Neural cell (in vitro differentiated cells): ENCODE measurements around the gene NME4. TPM values are rescaled to one million over a fixed set of nuclear protein-coding genes. Genes with fewer than 3 reads are reported as not detected.

Experiments
- H2AFZ ChIP-seq: fragments of 200-600, 300-800 bp; sonication (generic), shearing (Covaris generic); 2 replicates; pipeline ENCODE4 v1.6.0; 2014; ENCODE audit warnings: low read depth, mild to moderate bottlenecking, antibody characterized with exemption, low read length, moderate library complexity
- H3F3A ChIP-seq: fragments of 200-600 bp; shearing (Covaris generic); 2 replicates; pipeline ENCODE4 v1.6.1; 2016; ENCODE audit warnings: mild to moderate bottlenecking, moderate library complexity, mixed read lengths, antibody characterized with exemption, low read length; ENCODE audit not compliant: insufficient read depth, poor library complexity, severe bottlenecking
- H3K27ac ChIP-seq: fragments of 200-600, 300-800 bp; sonication (generic), shearing (Covaris generic); 2 replicates; pipeline ENCODE4 v1.5.1; 2014; ENCODE audit warnings: mild to moderate bottlenecking, low read length, moderate library complexity
- H3K27me3 ChIP-seq: fragments of 300-800, 200-600 bp; sonication (generic), shearing (Covaris generic); 2 replicates; pipeline ENCODE4 v1.6.0; 2014; ENCODE audit warnings: mild to moderate bottlenecking, low read depth, low read length, moderate library complexity; ENCODE audit not compliant: insufficient read depth
- H3K36me3 ChIP-seq: fragments of 300-800, 200-600 bp; sonication (generic), shearing (Covaris generic); 2 replicates; pipeline ENCODE4 v1.5.1; 2014; ENCODE audit warnings: mild to moderate bottlenecking, antibody characterized with exemption, low read length, moderate library complexity; ENCODE audit not compliant: insufficient read depth
- H3K4me2 ChIP-seq: fragments of 300-800, 200-600 bp; sonication (generic), shearing (Covaris generic); 2 replicates; pipeline ENCODE4 v1.6.0; 2014; ENCODE audit warnings: mild to moderate bottlenecking, low read length
- H3K4me3 ChIP-seq: fragments of 300-800, 200-600 bp; sonication (generic), shearing (Covaris generic); 2 replicates; pipeline ENCODE4 v1.5.1; 2014; ENCODE audit warnings: mild to moderate bottlenecking, low read length, moderate library complexity
- H3K79me2 ChIP-seq: fragments of 200-600 bp; shearing (Covaris generic); replicated peaks from 2 replicates; pipeline ENCODE4 v1.6.0; 2014; ENCODE audit warnings: mild to moderate bottlenecking, low read length, moderate library complexity; ENCODE audit not compliant: insufficient read depth
- H3K9ac ChIP-seq: fragments of 300-800, 200-600 bp; sonication (generic), shearing (Covaris generic); 2 replicates; pipeline ENCODE4 v1.6.1; 2016; ENCODE audit warnings: mild to moderate bottlenecking, low read length, mixed read lengths
- H3K9me2 ChIP-seq: fragments of 200-600 bp; shearing (Covaris generic); 2 replicates; pipeline ENCODE4 v1.6.1; 2016; ENCODE audit warnings: mild to moderate bottlenecking, low read length, mixed read lengths; ENCODE audit not compliant: insufficient read depth
- H3K9me3 ChIP-seq: fragments of 200-600, 300-800 bp; sonication (generic), shearing (Covaris generic); 2 replicates; pipeline ENCODE4 v1.6.1; 2016; ENCODE audit warnings: mild to moderate bottlenecking, mixed run types, low read length, moderate library complexity, mixed read lengths
- H4K20me1 ChIP-seq: fragments of 200-600 bp; shearing (Covaris generic); 2 replicates; pipeline ENCODE4 v1.6.1; 2016; ENCODE audit warnings: mild to moderate bottlenecking, mixed run types; ENCODE audit not compliant: insufficient read depth
- CTCF ChIP-seq: fragments of 450-650 bp; IDR thresholded peaks from 2 replicates; pipeline ENCODE4 v1.5.1; 2014; ENCODE audit warnings: antibody characterized with exemption, mild to moderate bottlenecking, moderate library complexity; ENCODE audit not compliant: poor library complexity, severe bottlenecking
- EP300 ChIP-seq: fragments of 450-650 bp; conservative IDR thresholded peaks from 2 replicates; pipeline ENCODE4 v1.6.1; 2014; ENCODE audit warnings: antibody characterized with exemption, mild to moderate bottlenecking, moderate library complexity; ENCODE audit not compliant: poor library complexity, severe bottlenecking
- MXI1 ChIP-seq: fragments of 450-650 bp; conservative IDR thresholded peaks from 2 replicates; pipeline ENCODE4 v1.6.1; 2014; ENCODE audit warnings: antibody characterized with exemption, mild to moderate bottlenecking; ENCODE audit not compliant: poor library complexity, severe bottlenecking
- POLR2AphosphoS5 ChIP-seq: IDR thresholded peaks from 2 replicates; pipeline ENCODE4 v1.6.1; 2012
- RAD21 ChIP-seq: fragments of 450-650 bp; conservative IDR thresholded peaks from 2 replicates; pipeline ENCODE4 v1.6.1; 2014; ENCODE audit warnings: antibody characterized with exemption, mild to moderate bottlenecking, moderate library complexity
- REST ChIP-seq: IDR thresholded peaks from 2 replicates; pipeline ENCODE4 v1.6.1; 2012; ENCODE audit warnings: borderline replicate concordance
- SMC3 ChIP-seq: fragments of 450-650 bp; conservative IDR thresholded peaks from 2 replicates; pipeline ENCODE4 v1.6.1; 2014; ENCODE audit warnings: antibody characterized with exemption, mild to moderate bottlenecking, moderate library complexity; ENCODE audit not compliant: poor library complexity
- TAF1 ChIP-seq: IDR thresholded peaks from 2 replicates; pipeline ENCODE4 v1.6.1; 2012; ENCODE audit warnings: low read depth
- polyA plus RNA-seq: library from polyadenylated mRNA; depleted of rRNA; stranded (reverse); fragments of >200 nt; gene quantifications from 2 replicates; pipeline ENCODE4 v1.2.3, GENCODE V29; 2014

The NME4 gene
- polyA plus RNA-seq, 1 donor from 2014 or later = 65.2 TPM

- Histone ChIP-seq H3K36me3 (no peaks in the 10 kb centered on the region), H3K27ac (no peak overlapping the region), H3K4me3 (no peak overlapping the region), H2AFZ (no peak overlapping the region), H3K79me2 (no peaks in the 10 kb centered on the region), H3K9ac (no peak overlapping the region), H3K27me3 (no peaks in the 10 kb centered on the region), H3F3A (no peaks in the 10 kb centered on the region), H4K20me1 (no peaks in the 10 kb centered on the region), H3K4me2 (no peak overlapping the region), H3K9me3 (no peaks in the 10 kb centered on the region), H3K9me2 (no peaks in the 10 kb centered on the region)
- TF ChIP-seq MXI1 (no peak), TAF1 (no peak)
These were observed 13.6 kb downstream of the NME4 start for GRCh38 chr16:410516-411178.

GRCh38 chr16:411576-412265 lies 14.7 kb downstream of the NME4 start:
- Histone ChIP-seq H4K20me1 (no peaks in the 10 kb centered on the region), H3K27ac (no peak overlapping the region), H3F3A (no peaks in the 10 kb centered on the region), H3K9me2 (no peaks in the 10 kb centered on the region), H3K27me3 (no peaks in the 10 kb centered on the region), H3K4me2 (no peak overlapping the region), H3K79me2 (no peaks in the 10 kb centered on the region), H3K9ac (no peak overlapping the region), H3K4me3 (no peak overlapping the region), H2AFZ (no peak overlapping the region), H3K36me3 (no peaks in the 10 kb centered on the region), H3K9me3 (no peaks in the 10 kb centered on the region)
- TF ChIP-seq SMC3 (no peak), TAF1 (no peak), CTCF (no peak), MXI1 (no peak), EP300 (no peak), POLR2AphosphoS5 (no peak), REST (no peak), RAD21 (no peak)
